H1 (cell line): ENCODE results near the gene TMEM115. TPM values are rescaled to one million over a fixed set of nuclear protein-coding genes. Genes with fewer than 3 reads are reported as not detected.

ENCODE experiments used
- CTCF ChIA-PET: fragments of 300-600 bp; sonication (Branson Sonifier 250); formaldehyde crosslinking; loops from one replicate; lab custom pipeline; 2021; ENCODE audit not compliant: partially characterized antibody; lab: Charles Lee
- POLR2A ChIA-PET: fragments of 300-600 bp; sonication (Branson Sonifier 250); formaldehyde crosslinking; loops from one replicate; lab custom pipeline; 2021; ENCODE audit warnings: inconsistent platforms; ENCODE audit not compliant: partially characterized antibody; lab: Charles Lee
- DNase-seq, 2 experiments: peaks; one replicate each; pipeline versions ENCODE4 v3.0.0 to v3.0.0-alpha.2; 2010 to 2022; ENCODE audit warnings: low spot score in 2 of 2, low read depth in 1 of 2, mixed read lengths in 1 of 2
- FAIRE-seq: peaks from 2 replicates; lab custom pipeline; 2011; peaks lifted over from hg19 to GRCh38; lab: Jason Lieb, UNC
- H2AFZ ChIP-seq: 2 replicates; pipeline ENCODE4 v1.8.1; 2012; ENCODE audit warnings: low read length, inconsistent platforms
- H2AK5ac ChIP-seq: 2 replicates; pipeline ENCODE4 v1.6.1; 2013; ENCODE audit warnings: low read depth, low read length
- H2BK120ac ChIP-seq: replicated peaks from 2 replicates; pipeline ENCODE3; 2013; ENCODE audit warnings: low read depth, low read length, inconsistent platforms
- H2BK12ac ChIP-seq: 2 replicates; pipeline ENCODE4 v1.6.1; 2013; ENCODE audit warnings: low read depth, low read length
- H2BK15ac ChIP-seq: 2 replicates; pipeline ENCODE4 v1.6.1; 2013; ENCODE audit warnings: low read length
- H2BK20ac ChIP-seq: 2 replicates; pipeline ENCODE4 v1.6.1; 2013; ENCODE audit warnings: low read length
- H2BK5ac ChIP-seq: 2 replicates; pipeline ENCODE4 v1.6.1; 2013; ENCODE audit warnings: low read depth, low read length
- H3K14ac ChIP-seq: 2 replicates; pipeline ENCODE4 v1.6.1; 2013; ENCODE audit warnings: inconsistent platforms; ENCODE audit not compliant: insufficient read length
- H3K18ac ChIP-seq: 2 replicates; pipeline ENCODE4 v1.6.1; 2013; ENCODE audit warnings: low read length; ENCODE audit errors: extremely low read depth
- H3K23ac ChIP-seq: 2 replicates; pipeline ENCODE4 v1.6.1; 2013; ENCODE audit warnings: inconsistent platforms; ENCODE audit not compliant: insufficient read length
- H3K23me2 ChIP-seq: 2 replicates; pipeline ENCODE4 v1.6.1; 2013; ENCODE audit warnings: low read depth, low read length
- H3K27ac ChIP-seq: 2 replicates; pipeline ENCODE4 v1.6.1; 2011; ENCODE audit warnings: low read depth, low read length, inconsistent platforms
- H3K27me3 ChIP-seq, 4 experiments: replicated peaks in 1 of 4; 1 replicate in 1 of 4; 2 replicates in 3 of 4; pipeline versions ENCODE4 v1.6.1 to v1.8.1; 2011 to 2013; ENCODE audit warnings: low read length in 3 of 4, mild to moderate bottlenecking in 3 of 4, inconsistent platforms in 2 of 4, mixed read lengths in 2 of 4, moderate library complexity in 1 of 4; ENCODE audit not compliant: control insufficient read depth in 3 of 4, insufficient read depth in 3 of 4; ENCODE audit errors: extremely low read depth in 1 of 4
- H3K36me3 ChIP-seq, 4 experiments: 2 replicates each; pipeline versions ENCODE4 v1.6.1 to v1.8.1; 2011 to 2013; ENCODE audit warnings: mild to moderate bottlenecking in 4 of 4, low read length in 3 of 4, moderate library complexity in 2 of 4, control low read depth in 1 of 4, inconsistent platforms in 1 of 4; ENCODE audit not compliant: insufficient read depth in 4 of 4, control insufficient read depth in 2 of 4
- H3K4ac ChIP-seq: replicated peaks from 2 replicates; pipeline ENCODE3; 2013; ENCODE audit warnings: low read length, low read depth, mixed read lengths, inconsistent platforms; ENCODE audit not compliant: insufficient read length
- H3K4me1 ChIP-seq, 4 experiments: replicated peaks in 1 of 4; 1 replicate in 1 of 4; 2 replicates in 3 of 4; pipeline versions ENCODE4 v1.6.1 to v1.8.1; 2011 to 2013; ENCODE audit warnings: low read length in 3 of 4, inconsistent platforms in 2 of 4, mixed read lengths in 1 of 4; ENCODE audit not compliant: insufficient read depth in 4 of 4, control insufficient read depth in 3 of 4
- H3K4me2 ChIP-seq, 2 experiments: 2 replicates each; pipeline versions ENCODE4 v1.6.1 to v1.8.1; 2011 to 2013; ENCODE audit warnings: low read depth in 2 of 2, low read length in 2 of 2, control low read depth in 1 of 2, inconsistent platforms in 1 of 2, mild to moderate bottlenecking in 1 of 2; ENCODE audit not compliant: insufficient read depth in 1 of 2
- H3K4me3 ChIP-seq, 4 experiments: fragments of 200-600, 300-600 bp in 1 of 4; sonication (generic), shearing (Covaris generic), sonication (Bioruptor Twin) in 1 of 4; 2 replicates each; pipeline versions ENCODE4 v1.5.1 to v1.8.1; 2011 to 2016; ENCODE audit warnings: low read length in 4 of 4, low read depth in 3 of 4, control low read depth in 2 of 4, inconsistent platforms in 2 of 4, mild to moderate bottlenecking in 2 of 4, mixed read lengths in 1 of 4, moderate library complexity in 1 of 4; ENCODE audit not compliant: insufficient read depth in 2 of 4; ENCODE audit errors: extremely low read depth in 1 of 4
- H3K56ac ChIP-seq: replicated peaks from 2 replicates; pipeline ENCODE3; 2013; ENCODE audit warnings: low read depth, mild to moderate bottlenecking, mixed read lengths, low read length, inconsistent platforms; ENCODE audit not compliant: insufficient read length
- H3K79me1 ChIP-seq: 2 replicates; pipeline ENCODE4 v1.6.1; 2013; ENCODE audit warnings: low read depth, low read length, control low read depth
- H3K79me2 ChIP-seq, 2 experiments: 2 replicates each; pipeline versions ENCODE4 v1.6.1 to v1.8.1; 2012 to 2013; ENCODE audit warnings: low read length in 2 of 2, mild to moderate bottlenecking in 2 of 2, inconsistent platforms in 1 of 2; ENCODE audit not compliant: insufficient read depth in 2 of 2, control insufficient read depth in 1 of 2
- H3K9ac ChIP-seq, 4 experiments: replicated peaks in 1 of 4; 1 replicate in 1 of 4; 2 replicates in 3 of 4; pipeline versions ENCODE4 v1.6.1 to v1.8.1; 2011 to 2013; ENCODE audit warnings: low read depth in 3 of 4, low read length in 3 of 4, control low read depth in 2 of 4, mild to moderate bottlenecking in 2 of 4, moderate library complexity in 2 of 4, inconsistent platforms in 1 of 4; ENCODE audit errors: extremely low read depth in 1 of 4
- H3K9me3 ChIP-seq, 2 experiments: 2 replicates each; pipeline versions ENCODE4 v1.6.1 to v1.8.1; 2012 to 2013; ENCODE audit warnings: mild to moderate bottlenecking in 2 of 2, moderate library complexity in 2 of 2, control low read depth in 1 of 2, inconsistent platforms in 1 of 2, low read depth in 1 of 2, low read length in 1 of 2, mixed read lengths in 1 of 2; ENCODE audit not compliant: insufficient read depth in 2 of 2
- H4K20me1 ChIP-seq, 2 experiments: replicated peaks in 1 of 2; 2 replicates each; pipeline versions ENCODE3 to v1.8.1; 2011 to 2013; ENCODE audit warnings: inconsistent platforms in 2 of 2, low read length in 2 of 2, mild to moderate bottlenecking in 1 of 2; ENCODE audit not compliant: insufficient read depth in 2 of 2, control insufficient read depth in 1 of 2
- H4K5ac ChIP-seq: 2 replicates; pipeline ENCODE4 v1.6.1; 2013; ENCODE audit warnings: low read length, low read depth, mixed read lengths, inconsistent platforms; ENCODE audit not compliant: insufficient read length
- H4K8ac ChIP-seq: 2 replicates; pipeline ENCODE4 v1.8.0; 2013; ENCODE audit warnings: mild to moderate bottlenecking, moderate library complexity, low read length, inconsistent platforms; ENCODE audit not compliant: insufficient read depth; ENCODE audit errors: extremely low read depth
- H4K91ac ChIP-seq: replicated peaks from 2 replicates; pipeline ENCODE3; 2013; ENCODE audit warnings: low read length, mixed read lengths, inconsistent platforms; ENCODE audit not compliant: insufficient read length
- FOSL1 ChIP-seq: IDR thresholded peaks from 2 replicates; pipeline ENCODE4 v1.6.1; 2011; ENCODE audit warnings: mild to moderate bottlenecking, low read depth, low read length, moderate library complexity; ENCODE audit not compliant: insufficient read depth
- GABPA ChIP-seq: IDR thresholded peaks from 2 replicates; pipeline ENCODE4 v1.6.1; 2011; ENCODE audit warnings: mild to moderate bottlenecking, low read length, moderate library complexity, borderline replicate concordance; ENCODE audit not compliant: insufficient read depth
- HDAC2 ChIP-seq, 2 experiments: fragments of 300-600 bp in 1 of 2; sonication (generic) in 1 of 2; IDR thresholded peaks; 2 replicates each; pipeline ENCODE4 v1.6.1; 2011 to 2012; ENCODE audit warnings: low read depth in 2 of 2, low read length in 2 of 2, mild to moderate bottlenecking in 2 of 2, moderate library complexity in 2 of 2, borderline replicate concordance in 1 of 2, inconsistent platforms in 1 of 2
- KDM4A ChIP-seq: IDR thresholded peaks from one replicate; pipeline ENCODE4 v1.7.1; 2012; ENCODE audit warnings: low read depth, mild to moderate bottlenecking, moderate library complexity, low read length, inconsistent platforms; ENCODE audit not compliant: severe bottlenecking
- RFX5 ChIP-seq: IDR thresholded peaks from 2 replicates; pipeline ENCODE4 v1.6.1; 2011; ENCODE audit warnings: low read depth, low read length, improper control_type of control experiment, borderline replicate concordance
- SIX5 ChIP-seq: IDR thresholded peaks from 2 replicates; pipeline ENCODE4 v1.6.1; 2011; ENCODE audit warnings: mild to moderate bottlenecking, low read depth, low read length
- TCF12 ChIP-seq: IDR thresholded peaks from 2 replicates; pipeline ENCODE4 v1.6.1; 2011; ENCODE audit warnings: low read depth, mild to moderate bottlenecking, low read length
- ZNF274 ChIP-seq: IDR thresholded peaks from 2 replicates; pipeline ENCODE4 v1.7.0; 2012; ENCODE audit warnings: low read length, borderline replicate concordance; ENCODE audit errors: extremely low read depth
- WGBS, 2 experiments: shearing (Covaris generic) in 1 of 2; methylation state at CpG; one replicate each; pipeline versions ENCODE4 v1.1.6 to v1.1.7; 2013 to 2015; ENCODE audit warnings: low lambda C conversion rate in 2 of 2, mixed read lengths in 2 of 2, inconsistent platforms in 1 of 2, low coverage in 1 of 2, missing lambda C conversion rate in 1 of 2; ENCODE audit not compliant: insufficient replicate concordance in 2 of 2, insufficient coverage in 1 of 2, insufficient read length in 1 of 2; ENCODE audit errors: extremely low coverage in 1 of 2, missing lambda C conversion rate in 1 of 2; 5-methylcytosine and 5-hydroxymethylcytosine counted together
- polyA plus RNA-seq, 7 experiments: library from polyadenylated mRNA; depleted of rRNA in 3 of 7; stranded (reverse) in 5 of 7; unstranded in 2 of 7; fragments of >200 nt in 5 of 7; fragments of 200-250 nt in 2 of 7; gene quantifications; 1 replicate in 5 of 7; 2 replicates in 1 of 7; 4 replicates in 1 of 7; pipeline versions ENCODE4 v1.2.1 to v1.2.3, GENCODE V29; 2011 to 2013; ENCODE audit warnings: missing spikeins in 2 of 7, mixed read lengths in 2 of 7
- total RNA-seq: library from RNA; stranded (reverse); fragmentation: NEBNext Ultra II Directional; extraction: Animal tissue kit (Norgen Biotek cat#: 25700); gene quantifications from 2 replicates; pipeline ENCODE4 v1.2.1, GENCODE V29; 2021
- TF ChIP-seq, protein P1 (sequence below), 3 experiments: IDR thresholded peaks; 1 replicate in 2 of 3; 2 replicates in 1 of 3; pipeline versions ENCODE4 v1.5.1 to v1.6.1; 2011; ENCODE audit warnings: low read length in 3 of 3, mild to moderate bottlenecking in 3 of 3, inconsistent platforms in 2 of 3, low read depth in 1 of 3, moderate library complexity in 1 of 3; ENCODE audit not compliant: insufficient read depth in 1 of 3; ENCODE audit errors: control extremely low read depth in 1 of 3

The TMEM115 gene
- total and polyA plus RNA-seq, 2 of the 8 experiments (the other 6 are each of a cell fraction or from before 2014, with no cell fraction given) = 25.4 to 32.4 TPM

DNA sequence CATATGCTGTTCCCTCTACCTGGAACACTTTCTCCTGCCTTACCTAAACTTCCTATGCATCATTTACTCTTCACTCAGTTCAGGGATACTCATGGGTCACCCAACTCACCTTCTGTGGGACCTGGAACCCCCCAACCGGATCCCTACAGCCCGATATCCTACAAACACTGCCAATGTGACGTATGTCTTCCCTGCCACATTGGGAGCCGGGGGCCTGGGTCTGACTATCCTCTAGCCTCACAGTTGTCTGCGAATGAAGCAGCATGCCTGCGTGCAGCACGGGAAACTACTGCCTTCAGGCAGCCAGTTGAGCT is 9.2 kb downstream of the TMEM115 start:
- H2AFZ ChIP-seq = peak overlapping the region; percentile 82; the same call in 1 of the 2 replicates
- H4K91ac ChIP-seq = no peak overlapping the region
- H3K36me3 ChIP-seq = peaks cover 4 to 7% (median 6%) of the 10 kb centered on the region in 4 experiments; a peak in 5 of 8 replicates
- peaks cover 0 to 3% of the 10 kb centered on the region in 2 experiments for H4K20me1 ChIP-seq
- H3K4ac ChIP-seq = no peak overlapping the region
- H3K56ac ChIP-seq = no peak overlapping the region
- H3K27me3 ChIP-seq = peaks cover 0 to 7% (median 7%) of the 10 kb centered on the region in 4 experiments; a peak in 6 of 7 replicates
- DNase-seq (no peak), FAIRE-seq (no peak)
- ChIA-PET POLR2A (interaction anchor here (0.5 to 5.3 kb wide), 8 partner anchors 10 to 36 kb away, joined by 3 to 22 read pairs (median 4); partner anchors contain the start of gene RASSF1), CTCF (interaction anchor here (0.7 to 13.4 kb wide), 14 partner anchors 11 to 282 kb away, joined by 3 to 136 read pairs (median 9); partner anchors contain the start of gene TMEM115)
- H3K4me1 ChIP-seq = peaks cover 0 to 11% (median 8%) of the 10 kb centered on the region in 4 experiments; a peak in 5 of 7 replicates
- no peak overlapping the region for H3K14ac ChIP-seq
- H3K9ac ChIP-seq = peak overlapping the region in 2 of 4 experiments; percentile 36 to 42; a peak in 5 of 7 replicates
- no peaks in the 10 kb centered on the region for H3K9me3 ChIP-seq
- H3K18ac ChIP-seq = peak overlapping the region; percentile 85; the same call in 1 of the 2 replicates
- peak overlapping the region; percentile 79 to 87 (median 82) for H3K4me3 ChIP-seq
- 0 out of 2 replicates have a peak overlapping the region, but pooled peaks have one; percentile 94 for H2BK5ac ChIP-seq
- no peaks in the 10 kb centered on the region for H3K79me2 ChIP-seq
- H3K4me2 ChIP-seq = peak overlapping the region; percentile 64 to 90
- H2BK15ac ChIP-seq = 0 out of 2 replicates have a peak overlapping the region, but pooled peaks have one; percentile 72
- no peak overlapping the region; the same call in 1 of the 2 replicates for H2BK12ac ChIP-seq
- H2BK120ac ChIP-seq = no peak overlapping the region
- no peak overlapping the region for H2BK20ac ChIP-seq
- no peak overlapping the region for H3K23ac ChIP-seq
- 33% methylated on average over 7 of the region's 7 CpGs; no CpG with 5 or more reads in 1 of the 2 experiments for WGBS, 2 experiments
- peaks cover 17% of the 10 kb centered on the region for H3K23me2 ChIP-seq
- peak overlapping the region; percentile 37; the same call in 1 of the 2 replicates for H4K8ac ChIP-seq
- no peak overlapping the region for H3K27ac ChIP-seq
- H4K5ac ChIP-seq = no peak overlapping the region
- H2AK5ac ChIP-seq = no peak overlapping the region
- no peaks in the 10 kb centered on the region; the same call in 1 of the 2 replicates for H3K79me1 ChIP-seq
- TF ChIP-seq FOSL1 (no peak), HDAC2 (IDR thresholded peaks at IDR 0.05; ENCODE audit: borderline replicate concordance in 1 of 2, low read depth in 2 of 2, low read length in 2 of 2) (no peak), ZNF274 (no peak), KDM4A (no peak), RFX5 (no peak), SIX5 (no peak), TCF12 (no peak), GABPA (no peak)
- TF ChIP-seq, protein P1, sequence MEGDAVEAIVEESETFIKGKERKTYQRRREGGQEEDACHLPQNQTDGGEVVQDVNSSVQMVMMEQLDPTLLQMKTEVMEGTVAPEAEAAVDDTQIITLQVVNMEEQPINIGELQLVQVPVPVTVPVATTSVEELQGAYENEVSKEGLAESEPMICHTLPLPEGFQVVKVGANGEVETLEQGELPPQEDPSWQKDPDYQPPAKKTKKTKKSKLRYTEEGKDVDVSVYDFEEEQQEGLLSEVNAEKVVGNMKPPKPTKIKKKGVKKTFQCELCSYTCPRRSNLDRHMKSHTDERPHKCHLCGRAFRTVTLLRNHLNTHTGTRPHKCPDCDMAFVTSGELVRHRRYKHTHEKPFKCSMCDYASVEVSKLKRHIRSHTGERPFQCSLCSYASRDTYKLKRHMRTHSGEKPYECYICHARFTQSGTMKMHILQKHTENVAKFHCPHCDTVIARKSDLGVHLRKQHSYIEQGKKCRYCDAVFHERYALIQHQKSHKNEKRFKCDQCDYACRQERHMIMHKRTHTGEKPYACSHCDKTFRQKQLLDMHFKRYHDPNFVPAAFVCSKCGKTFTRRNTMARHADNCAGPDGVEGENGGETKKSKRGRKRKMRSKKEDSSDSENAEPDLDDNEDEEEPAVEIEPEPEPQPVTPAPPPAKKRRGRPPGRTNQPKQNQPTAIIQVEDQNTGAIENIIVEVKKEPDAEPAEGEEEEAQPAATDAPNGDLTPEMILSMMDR (IDR thresholded peaks at IDR 0.05; ENCODE audit: control extremely low read depth in 1 of 3, insufficient read depth in 1 of 3, low read depth in 1 of 3, low read length in 3 of 3) = no peak
